Stimulated activated CD4-positive, alpha-beta T cell treated with anti-CD3 and anti-CD28 coated beads, TNF-alpha, amount 100 ng/mL, for 48 hours (primary cell): Measurements from ENCODE around the gene ARVCF.
A peak's percentile ranks its signal among the peaks of the same experiment; 100 is the strongest.

Source experiments
- DNase-seq, 3 donors: peaks; one replicate each; pipeline ENCODE4 v3.0.0-alpha.2; 2020; ENCODE audit warnings: low read depth in 3 of 3

Gene ARVCF

DNA sequence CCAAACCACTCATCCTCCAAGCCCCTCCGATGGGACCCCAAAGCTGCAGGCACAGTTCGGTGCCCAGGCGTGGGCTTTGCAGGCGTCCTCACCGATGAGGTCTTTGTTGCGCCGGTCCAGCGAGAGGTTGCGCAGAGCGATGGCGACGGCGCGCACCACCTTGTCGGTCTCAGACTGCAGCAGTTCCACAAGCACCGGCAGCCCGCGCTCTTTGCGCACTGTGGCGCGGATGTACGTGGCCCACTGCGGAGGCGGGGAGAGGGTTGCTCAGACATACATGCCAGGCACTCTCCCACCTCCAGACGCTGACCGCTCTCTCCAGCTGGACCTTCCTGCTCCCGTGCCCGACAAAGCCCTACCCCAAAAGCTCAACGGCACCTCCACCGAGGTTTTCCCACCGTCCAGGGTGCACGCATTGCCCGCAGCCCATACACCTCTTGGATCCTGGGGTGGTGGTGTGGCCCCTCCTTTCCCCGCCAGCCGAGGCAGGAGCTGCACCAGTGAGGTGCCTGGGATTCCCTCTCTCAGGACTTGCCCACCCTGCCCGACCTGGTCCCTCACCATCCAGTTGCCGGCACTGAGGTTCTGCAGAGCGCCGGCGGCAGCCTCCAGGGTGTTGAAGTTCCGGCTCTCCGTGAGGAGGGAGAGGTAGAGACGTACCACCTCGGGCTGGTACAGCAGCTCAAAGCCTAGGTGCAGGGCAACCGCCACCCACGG lies 42.9 kb downstream of the ARVCF start:
- no peak for DNase-seq

DNA sequence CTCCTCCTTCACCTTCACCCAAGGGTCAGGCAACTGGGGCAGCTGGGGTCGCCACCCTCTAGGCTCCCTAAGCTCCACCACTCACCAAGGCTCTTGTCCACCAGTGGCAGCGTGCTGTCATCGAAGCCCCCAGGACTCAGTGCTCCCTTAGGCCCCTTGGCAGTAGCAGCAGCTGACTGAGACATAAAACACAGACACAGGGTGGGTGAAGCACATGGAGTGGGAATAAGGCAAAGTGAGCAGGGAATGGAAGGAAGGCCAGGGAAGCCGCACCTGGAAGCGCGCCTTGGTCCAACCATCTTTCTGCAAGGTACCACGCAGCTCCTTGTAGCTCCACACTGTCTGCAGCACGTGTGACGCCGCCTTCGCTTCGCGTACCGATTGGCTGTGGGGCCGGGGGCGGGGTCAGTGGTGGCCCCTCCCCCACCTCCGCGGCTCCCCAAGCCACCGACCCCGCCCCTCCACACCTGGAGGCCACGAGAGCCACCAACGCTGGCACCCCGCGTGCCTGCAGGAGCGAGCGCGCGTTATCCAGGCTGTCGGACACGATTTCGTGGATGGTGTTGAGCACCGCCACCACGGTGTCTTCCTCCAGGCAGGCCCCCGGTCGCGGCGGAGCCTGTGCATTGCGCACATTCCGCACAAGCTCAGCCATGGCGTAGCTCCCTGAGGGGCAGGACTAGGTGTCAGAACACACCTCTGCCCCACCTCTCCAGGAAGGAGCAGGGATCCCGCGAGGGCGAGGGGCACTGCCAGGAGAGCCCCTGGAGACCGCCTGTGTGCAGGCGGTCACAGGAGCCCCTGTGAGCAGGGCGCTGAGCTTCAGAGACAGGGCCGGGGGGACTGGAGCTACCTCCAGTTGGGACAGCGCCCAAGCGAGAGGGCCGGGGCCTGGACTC lies 43.7 kb downstream of the ARVCF start:
- no peak for DNase-seq

DNA sequence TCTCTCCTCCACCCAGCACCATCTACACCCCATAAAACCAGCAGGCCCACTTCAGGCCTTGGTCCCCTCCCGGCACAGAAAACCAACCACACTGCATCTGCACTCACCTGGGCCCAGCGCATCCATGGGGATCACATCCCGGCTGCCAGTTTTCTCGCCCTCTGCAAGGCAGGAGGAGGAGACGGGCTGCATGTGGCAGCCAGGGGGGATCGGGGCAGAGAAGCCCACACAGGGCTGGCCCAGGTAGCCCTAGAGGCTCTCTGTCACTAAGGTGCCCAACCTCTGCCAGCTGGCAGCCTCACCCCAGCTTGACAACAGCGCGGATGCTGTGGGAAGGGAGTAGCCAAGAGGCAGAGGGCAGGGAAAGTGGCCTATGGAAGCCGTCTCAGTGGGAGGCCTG lies 44.4 kb downstream of the ARVCF start:
- no peak for DNase-seq

DNA sequence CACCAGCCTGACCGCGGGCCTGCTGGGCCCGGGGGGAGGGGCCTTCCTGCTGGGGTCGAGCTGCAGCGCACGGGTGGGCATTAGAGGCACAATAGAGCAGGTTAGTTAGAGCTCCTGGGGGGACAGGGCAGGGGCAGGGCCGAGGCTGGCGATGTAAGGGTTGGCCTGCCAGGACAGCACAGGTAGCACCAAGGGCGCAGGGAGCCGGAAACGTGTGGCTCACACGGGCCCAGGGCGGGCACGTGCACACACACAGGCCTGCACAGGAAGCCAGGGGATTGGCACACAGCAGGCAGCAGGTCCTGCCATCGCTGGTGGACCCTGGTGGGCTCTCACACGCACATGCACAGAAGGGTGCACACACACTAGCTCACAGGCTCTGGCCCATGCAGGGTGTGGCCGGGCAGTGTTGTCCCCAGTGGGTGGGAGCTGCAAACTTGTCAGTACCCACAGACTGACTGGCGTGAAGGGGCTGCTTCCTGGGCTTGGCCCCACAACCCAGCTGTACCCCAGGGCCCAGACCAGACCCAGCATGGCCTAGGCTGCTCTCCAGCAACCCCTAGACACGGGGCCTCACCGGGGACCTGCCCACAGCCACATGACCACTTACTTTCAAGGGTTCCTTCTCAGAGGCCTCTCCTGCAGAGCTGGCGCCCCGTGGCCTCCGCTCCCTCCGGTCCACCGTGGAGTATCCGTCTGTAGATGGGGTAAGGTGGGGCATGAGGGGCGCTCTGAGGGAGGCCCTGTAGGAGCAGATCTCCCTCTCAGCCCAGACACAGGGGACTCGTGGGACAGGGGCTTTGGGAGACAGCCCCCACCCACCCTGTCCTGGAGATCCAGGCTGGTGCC lies 45.1 kb downstream of the ARVCF start:
- DNase-seq = no peak

DNA sequence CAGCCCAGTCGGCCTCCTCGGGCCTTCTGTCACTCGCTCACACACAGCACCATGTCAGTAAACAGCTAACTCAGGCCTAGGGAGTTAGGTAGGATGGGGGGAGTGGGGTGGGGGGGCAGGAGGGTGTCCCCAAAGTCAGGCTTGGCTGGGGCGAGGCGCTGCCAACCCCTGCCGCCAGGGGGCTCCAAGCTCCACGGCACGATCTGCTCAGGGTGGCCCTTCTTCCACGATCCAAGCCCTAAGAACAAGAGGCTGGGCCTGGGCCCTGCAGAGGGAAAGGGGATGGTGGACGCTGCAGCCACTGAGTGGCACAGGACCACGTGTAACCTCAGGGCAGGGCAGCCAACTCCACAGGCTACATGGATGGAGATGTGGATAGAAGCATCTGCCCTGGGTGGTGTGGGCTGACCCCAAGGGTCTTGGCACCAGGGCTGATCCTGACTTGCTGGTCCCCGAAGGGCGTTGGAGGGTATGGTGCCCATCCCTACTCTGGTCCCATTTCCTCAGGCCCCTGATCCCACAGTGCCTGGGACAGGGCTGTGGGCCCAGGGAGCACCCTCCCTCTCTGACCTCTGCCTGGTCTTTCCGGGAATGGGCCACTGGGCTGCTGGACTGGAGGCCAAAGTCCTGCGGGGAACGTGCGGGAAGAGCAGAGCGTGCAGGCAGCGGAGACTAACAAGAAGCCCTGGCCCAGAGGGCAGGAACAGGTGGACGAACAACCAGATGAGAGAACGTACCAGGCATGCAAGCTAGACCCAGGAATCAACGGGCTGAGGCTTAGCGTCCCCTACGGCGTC lies 45.9 kb downstream of the ARVCF start:
- DNase-seq = peak; percentile 54 to 71 (median 70)

DNA sequence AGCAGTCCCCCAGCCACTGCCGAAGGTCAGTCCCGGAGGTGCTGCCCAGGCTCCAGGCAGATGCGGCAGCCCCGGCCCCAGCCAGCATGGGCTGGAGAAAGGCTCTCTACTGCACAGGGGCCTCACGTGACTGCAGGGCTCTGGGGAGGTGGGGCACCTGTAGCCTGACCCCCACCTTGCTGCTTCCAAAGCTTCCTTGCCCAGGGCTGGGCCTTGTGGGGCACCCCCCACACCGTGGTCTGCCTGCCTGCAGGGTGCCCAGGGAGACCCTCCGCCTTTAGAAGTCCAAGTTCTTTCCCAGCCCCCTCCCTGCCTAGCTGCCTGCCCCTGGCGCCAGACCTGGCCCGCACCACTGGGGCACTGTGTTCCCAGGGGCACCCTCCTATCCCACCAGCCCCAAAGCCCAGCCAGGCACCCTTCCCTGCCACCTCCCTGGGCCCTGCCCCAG lies 46.6 kb downstream of the ARVCF start:
- DNase-seq = no peak

DNA sequence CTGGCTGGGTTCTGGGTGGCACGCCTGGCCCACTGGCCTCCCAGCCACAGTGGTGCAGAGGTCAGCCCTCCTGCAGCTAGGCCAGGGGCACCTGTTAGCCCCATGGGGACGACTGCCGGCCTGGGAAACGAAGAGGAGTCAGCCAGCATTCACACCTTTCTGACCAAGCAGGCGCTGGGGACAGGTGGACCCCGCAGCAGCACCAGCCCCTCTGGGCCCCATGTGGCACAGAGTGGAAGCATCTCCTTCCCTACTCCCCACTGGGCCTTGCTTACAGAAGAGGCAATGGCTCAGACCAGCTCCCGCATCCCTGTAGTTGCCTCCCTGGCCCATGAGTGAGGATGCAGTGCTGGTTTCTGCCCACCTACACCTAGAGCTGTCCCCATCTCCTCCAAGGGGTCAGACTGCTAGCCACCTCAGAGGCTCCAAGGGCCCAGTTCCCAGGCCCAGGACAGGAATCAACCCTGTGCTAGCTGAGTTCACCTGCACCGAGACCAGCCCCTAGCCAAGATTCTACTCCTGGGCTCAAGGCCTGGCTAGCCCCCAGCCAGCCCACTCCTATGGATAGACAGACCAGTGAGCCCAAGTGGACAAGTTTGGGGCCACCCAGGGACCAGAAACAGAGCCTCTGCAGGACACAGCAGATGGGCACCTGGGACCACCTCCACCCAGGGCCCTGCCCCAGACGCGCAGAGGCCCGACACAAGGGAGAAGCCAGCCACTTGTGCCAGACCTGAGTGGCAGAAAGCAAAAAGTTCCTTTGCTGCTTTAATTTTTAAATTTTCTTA lies 47.3 kb downstream of the ARVCF start:
- DNase-seq = no peak

DNA sequence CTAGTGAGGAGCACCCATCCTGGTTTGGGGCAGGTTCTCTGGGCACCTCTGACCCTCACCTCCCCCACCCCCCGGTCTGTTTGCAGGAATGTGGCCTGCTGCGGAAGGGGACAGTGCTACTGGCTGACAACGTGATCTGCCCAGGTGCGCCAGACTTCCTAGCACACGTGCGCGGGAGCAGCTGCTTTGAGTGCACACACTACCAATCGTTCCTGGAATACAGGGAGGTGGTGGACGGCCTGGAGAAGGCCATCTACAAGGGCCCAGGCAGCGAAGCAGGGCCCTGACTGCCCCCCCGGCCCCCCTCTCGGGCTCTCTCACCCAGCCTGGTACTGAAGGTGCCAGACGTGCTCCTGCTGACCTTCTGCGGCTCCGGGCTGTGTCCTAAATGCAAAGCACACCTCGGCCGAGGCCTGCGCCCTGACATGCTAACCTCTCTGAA lies 48.2 kb downstream of the ARVCF start:
- DNase-seq = no peak

DNA sequence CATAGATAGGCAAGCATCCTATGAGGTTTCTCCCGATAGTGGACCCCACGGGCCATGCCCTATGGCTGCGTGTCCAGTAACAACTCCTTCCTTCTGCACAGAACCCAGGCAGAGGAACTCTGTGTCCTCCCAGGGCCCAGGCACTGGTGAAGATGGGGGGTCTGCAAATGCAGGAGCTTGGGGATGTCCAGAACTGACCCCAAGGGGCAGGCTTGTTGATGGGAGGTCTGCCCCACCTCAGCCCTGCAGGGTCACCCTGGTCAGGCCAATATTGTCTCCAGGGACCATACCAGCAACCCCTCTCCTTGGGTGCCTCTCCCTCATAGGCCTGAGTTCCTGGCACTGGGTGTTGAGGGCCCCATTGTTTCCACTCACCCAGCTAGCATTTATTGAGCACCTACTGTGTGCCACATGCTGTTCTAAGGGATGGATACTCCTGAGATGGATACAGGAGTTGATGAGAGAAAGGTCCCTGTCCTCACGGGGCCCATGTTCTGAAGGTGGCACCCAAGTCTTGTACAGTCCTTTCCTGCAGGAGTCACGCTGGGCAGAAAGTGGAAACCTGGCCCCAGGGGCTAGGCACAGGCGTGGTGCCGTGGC lies 48.7 kb downstream of the ARVCF start:
- DNase-seq = no peak

DNA sequence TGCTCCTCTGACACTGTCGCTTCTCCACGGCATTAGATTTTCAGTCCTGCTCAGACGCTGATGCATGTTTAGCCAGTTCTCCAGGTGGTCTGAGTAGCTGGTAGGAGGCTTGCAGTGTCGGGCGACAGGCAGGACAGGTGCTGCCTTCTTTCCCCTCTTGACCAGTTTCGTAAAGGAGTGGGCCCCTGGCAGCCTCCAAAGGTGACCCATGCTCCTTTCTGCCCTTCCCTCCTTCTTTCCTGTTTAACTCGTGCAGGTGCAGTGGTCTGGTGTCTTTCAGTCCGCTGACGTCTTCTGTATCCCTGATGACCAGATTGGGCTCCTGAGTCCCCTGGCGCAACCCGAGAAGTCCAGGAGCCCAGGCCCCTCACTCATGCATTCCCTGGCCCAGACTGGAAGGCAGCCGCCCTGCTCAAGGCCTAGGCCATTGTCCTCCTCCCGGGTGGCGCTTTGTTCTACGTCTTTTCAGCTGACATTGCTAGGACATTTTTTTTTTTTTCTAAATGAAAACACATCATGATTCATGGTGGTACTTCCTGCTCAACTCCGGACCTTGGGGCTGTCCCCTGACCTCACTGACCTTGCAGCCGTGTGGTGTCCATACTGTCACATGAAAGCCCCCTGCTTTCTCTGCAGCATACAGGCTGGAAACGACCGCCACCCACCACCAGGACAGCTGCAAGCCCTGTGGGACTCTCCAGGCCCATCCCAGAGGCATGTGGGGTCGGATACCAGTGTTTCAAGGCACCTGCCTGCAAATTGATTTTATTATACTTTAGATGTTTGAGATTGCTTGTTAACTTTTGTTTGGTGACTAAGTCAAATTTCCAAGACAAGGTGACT lies 49.5 kb downstream of the ARVCF start:
- DNase-seq = no peak

DNA sequence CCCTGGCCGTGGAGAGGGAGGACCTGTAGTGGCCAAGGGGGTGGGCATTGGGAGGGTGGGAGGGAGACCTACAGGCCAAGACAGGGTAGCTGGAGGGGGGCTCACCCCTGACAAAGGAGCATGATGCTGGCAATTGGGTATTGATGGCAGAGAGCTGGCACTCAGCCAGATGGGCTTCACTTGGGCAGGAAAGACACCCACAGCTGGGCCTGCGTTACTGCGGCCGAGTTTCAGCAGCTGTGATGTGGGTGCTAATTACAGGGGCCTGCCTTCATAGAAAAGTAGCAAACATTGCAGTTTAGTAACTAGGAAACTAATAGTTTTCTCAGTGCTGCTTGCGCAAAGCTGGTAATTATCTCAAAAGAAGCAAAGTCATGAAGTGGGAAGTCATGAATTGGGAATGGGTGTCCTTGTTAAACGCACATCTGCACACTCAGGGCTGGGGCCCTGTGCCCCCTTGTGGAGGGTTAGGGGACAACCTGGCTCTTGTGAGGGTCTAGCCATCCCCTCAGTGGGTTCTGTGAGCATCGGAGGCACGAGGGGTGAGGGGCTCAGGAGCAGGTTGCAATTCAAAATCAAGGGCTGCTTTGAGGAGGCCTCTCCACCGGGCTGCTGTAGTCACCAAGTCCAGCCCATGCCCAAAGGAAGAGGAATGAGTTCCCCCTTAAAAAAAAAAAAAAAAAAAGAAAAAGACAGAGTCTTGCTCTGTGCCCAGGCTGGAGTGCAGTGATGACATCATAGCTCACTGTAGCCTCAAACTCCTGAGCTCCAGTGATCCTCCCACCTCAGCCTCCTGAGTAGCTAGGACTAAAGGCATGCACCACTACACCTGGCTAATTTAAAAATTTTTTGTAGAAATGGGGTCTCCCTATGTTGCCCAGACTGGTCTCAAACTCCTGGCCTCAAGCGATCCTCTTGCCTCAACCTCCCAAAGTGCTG lies 50.6 kb downstream of the ARVCF start:
- no peak for DNase-seq

DNA sequence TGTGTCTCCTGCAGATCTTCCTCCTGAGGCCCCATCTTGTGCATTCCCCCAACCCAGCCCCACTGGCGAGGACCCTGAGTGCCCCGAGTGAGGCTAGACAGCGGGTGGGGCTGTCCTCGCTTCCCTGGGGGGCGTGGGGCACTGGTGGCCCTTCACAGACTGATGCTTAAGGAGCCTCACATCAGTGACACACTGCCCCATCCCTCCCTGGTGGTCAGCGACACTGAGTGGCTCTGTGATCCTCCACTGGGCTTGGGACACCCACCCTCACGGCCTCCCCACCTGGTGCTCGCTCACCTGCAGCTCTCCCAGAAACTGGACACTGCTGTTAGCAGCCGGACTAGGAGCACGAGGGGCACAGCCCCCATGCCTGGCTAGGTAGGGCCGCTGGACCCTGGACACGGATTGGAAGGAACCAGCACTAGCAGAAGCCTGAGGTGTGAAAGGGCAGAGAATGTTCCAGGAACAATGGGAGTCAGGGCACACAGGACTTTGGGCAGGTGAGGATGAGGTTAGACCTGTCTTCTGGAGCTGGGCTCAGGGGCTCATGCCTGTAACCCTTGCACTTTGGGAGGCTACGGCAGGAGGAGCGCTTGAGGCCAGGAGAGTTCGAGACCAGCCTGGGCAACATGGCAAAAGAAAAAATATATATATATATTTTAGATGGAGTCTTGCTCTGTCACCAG lies 51.8 kb downstream of the ARVCF start:
- DNase-seq = no peak

DNA sequence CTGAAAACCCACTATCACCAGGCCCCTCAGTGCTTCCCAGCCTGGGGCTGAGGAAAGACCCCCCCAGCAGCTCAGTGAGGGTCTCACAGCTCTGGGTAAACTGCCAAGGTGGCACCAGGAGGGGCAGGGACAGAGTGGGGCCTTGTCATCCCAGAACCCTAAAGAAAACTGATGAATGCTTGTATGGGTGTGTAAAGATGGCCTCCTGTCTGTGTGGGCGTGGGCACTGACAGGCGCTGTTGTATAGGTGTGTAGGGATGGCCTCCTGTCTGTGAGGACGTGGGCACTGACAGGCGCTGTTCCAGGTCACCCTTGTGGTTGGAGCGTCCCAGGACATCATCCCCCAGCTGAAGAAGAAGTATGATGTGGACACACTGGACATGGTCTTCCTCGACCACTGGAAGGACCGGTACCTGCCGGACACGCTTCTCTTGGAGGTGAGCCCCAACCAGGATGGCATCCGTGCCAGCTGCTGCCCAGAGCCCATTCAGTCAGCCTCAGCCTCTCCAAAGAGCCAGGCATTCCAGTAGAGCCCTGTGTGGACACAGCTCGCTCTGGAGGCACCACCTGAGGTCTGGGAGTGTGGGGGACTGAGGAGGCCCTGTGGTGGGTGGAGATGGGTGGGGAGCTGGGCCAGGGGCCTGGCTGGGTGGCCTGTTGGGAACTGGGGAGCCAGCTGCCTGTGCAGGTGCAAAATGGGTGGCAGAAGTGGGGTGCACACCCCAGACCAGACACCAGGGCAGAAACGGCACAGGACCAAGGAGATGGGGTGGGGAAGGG lies 52.6 kb downstream of the ARVCF start:
- no peak for DNase-seq

DNA sequence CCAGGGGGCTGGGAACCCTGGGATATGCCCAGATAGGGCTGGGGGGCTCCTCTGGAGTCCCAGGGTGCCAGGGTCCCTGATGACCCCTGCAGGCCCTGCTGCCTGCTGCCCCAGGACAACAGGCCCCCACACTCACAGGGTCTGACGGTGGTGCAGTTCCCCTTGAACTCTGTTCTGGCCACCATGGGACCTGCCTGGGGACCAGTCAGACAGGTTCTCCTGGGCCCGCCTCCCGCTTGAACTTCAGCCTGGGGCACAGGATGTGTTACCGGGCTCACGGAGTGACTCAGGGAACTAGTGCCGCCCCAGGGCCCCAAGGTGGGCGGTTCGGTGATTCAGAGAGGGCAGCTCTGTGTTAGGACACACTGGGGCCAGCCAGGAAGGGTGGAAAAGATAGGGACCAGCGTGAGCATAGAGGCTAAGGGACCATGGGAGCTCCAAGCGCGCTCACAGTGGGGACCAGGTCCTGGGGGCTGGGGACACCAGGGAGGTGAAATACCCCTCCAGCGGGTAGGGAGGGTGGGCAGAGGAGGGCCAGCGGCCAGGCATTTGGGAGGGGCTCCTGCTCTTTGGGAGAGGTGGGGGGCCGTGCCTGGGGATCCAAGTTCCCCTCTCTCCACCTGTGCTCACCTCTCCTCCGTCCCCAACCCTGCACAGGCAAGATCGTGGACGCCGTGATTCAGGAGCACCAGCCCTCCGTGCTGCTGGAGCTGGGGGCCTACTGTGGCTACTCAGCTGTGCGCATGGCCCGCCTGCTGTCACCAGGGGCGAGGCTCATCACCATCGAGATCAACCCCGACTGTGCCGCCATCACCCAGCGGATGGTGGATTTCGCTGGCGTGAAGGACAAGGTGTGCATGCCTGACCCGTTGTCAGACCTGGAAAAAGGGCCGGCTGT lies 53.5 kb downstream of the ARVCF start:
- DNase-seq = peak in 1 of 3 donors; percentile 63

DNA sequence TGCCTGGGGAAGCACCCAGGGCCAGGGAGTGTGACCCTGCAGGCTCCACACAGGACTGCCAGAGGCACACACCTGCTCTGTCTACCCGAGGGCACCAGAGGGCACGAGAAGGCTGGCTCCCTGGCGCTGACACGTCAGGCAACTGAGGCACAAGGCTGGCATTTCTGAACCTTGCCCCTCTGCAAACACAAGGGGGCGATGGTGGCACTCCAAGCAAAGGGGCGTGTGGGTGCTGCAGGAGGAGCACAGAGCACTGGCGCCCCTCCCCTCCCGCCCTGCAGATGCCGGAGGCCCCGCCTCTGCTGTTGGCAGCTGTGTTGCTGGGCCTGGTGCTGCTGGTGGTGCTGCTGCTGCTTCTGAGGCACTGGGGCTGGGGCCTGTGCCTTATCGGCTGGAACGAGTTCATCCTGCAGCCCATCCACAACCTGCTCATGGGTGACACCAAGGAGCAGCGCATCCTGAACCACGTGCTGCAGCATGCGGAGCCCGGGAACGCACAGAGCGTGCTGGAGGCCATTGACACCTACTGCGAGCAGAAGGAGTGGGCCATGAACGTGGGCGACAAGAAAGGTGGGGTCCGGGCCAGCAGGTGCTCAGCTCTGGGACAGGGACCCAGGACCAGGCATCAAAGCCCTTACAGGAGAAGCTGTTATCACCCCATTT lies 54.2 kb downstream of the ARVCF start:
- DNase-seq = peak; percentile 47 to 78 (median 61)
